Lung (tissue), 12 donors: ENCODE results near the gene CFLAR. TPM values are rescaled to one million over a fixed set of nuclear protein-coding genes. Genes with fewer than 3 reads are reported as not detected.

Experiments used
- ATAC-seq: fragments of 200-7000 bp; cut with Tn5 transposase; one replicate; pipeline ENCODE4 v1.9.1; 2020; ENCODE audit warnings: moderate number of reproducible peaks; ENCODE audit not compliant: insufficient read depth, low FRiP score
- DNase-seq, 3 donors: peaks; one replicate each; pipeline ENCODE4 v3.0.0-alpha.2; 2013 to 2017
- H3K27ac ChIP-seq, 2 donors: one replicate each; pipeline ENCODE4 v1.5.1; 2013; ENCODE audit warnings: mild to moderate bottlenecking in 2 of 2, moderate library complexity in 2 of 2, control low read depth in 1 of 2, inconsistent platforms in 1 of 2, low read depth in 1 of 2, low read length in 1 of 2
- H3K27me3 ChIP-seq, 3 donors: one replicate each; pipeline ENCODE4 v1.5.1; 2013; ENCODE audit warnings: low read length in 2 of 3; ENCODE audit not compliant: control insufficient read depth in 3 of 3, insufficient read depth in 3 of 3
- H3K36me3 ChIP-seq, 4 donors: one replicate each; pipeline ENCODE4 v1.5.1; 2013; ENCODE audit warnings: low read length in 4 of 4, mild to moderate bottlenecking in 1 of 4, moderate library complexity in 1 of 4; ENCODE audit not compliant: control insufficient read depth in 4 of 4, insufficient read depth in 4 of 4
- H3K4me1 ChIP-seq, 5 donors: one replicate each; pipeline ENCODE4 v1.5.1; 2013; ENCODE audit warnings: low read length in 5 of 5, mild to moderate bottlenecking in 2 of 5, moderate library complexity in 1 of 5; ENCODE audit not compliant: control insufficient read depth in 5 of 5, insufficient read depth in 5 of 5
- H3K4me3 ChIP-seq: one replicate; pipeline ENCODE4 v1.5.1; 2013; ENCODE audit warnings: mild to moderate bottlenecking, control low read depth, moderate library complexity
- H3K9ac ChIP-seq, 2 donors: one replicate each; pipeline ENCODE4 v1.5.1; 2013; ENCODE audit warnings: low read length in 2 of 2, control low read depth in 1 of 2; ENCODE audit not compliant: insufficient read depth in 1 of 2
- H3K9me3 ChIP-seq, 4 donors: one replicate each; pipeline ENCODE4 v1.5.1; 2013; ENCODE audit warnings: low read length in 3 of 4, mild to moderate bottlenecking in 1 of 4, moderate library complexity in 1 of 4; ENCODE audit not compliant: control insufficient read depth in 4 of 4, insufficient read depth in 3 of 4
- CTCF ChIP-seq: IDR thresholded peaks from 2 replicates; pipeline ENCODE4 v1.5.1; 2012; ENCODE audit warnings: mild to moderate bottlenecking; ENCODE audit errors: control extremely low read depth, extremely low read depth
- WGBS, 2 donors: extraction: QIAGEN DNeasy Blood & Tissue Kit; methylation state at CpG; one replicate each; pipeline ENCODE4 v1.1.7; 2013; 5-methylcytosine and 5-hydroxymethylcytosine counted together
- polyA plus RNA-seq, 2 donors: library from polyadenylated mRNA; stranded (reverse); fragments of 200-250 nt; gene quantifications; one replicate each; pipeline ENCODE4 v1.2.1, GENCODE V29; 2013
- total RNA-seq, 2 donors: library from RNA; depleted of rRNA in 1 of 2; stranded (reverse); fragments of >200 nt in 1 of 2; gene quantifications; one replicate each; pipeline ENCODE4 v1.2.1, GENCODE V29; 2014 to 2021
- donor health status: control.
- donor health status: control.
- donor health status: Bipolar disorder and iron deficiency.
- donor health status: healthy.
- donor health status: DM: yes; HTN: yes; CAD: no.

Gene CFLAR
- total and polyA plus RNA-seq, 4 donors = 101 to 345 (median 238) TPM

DNA sequence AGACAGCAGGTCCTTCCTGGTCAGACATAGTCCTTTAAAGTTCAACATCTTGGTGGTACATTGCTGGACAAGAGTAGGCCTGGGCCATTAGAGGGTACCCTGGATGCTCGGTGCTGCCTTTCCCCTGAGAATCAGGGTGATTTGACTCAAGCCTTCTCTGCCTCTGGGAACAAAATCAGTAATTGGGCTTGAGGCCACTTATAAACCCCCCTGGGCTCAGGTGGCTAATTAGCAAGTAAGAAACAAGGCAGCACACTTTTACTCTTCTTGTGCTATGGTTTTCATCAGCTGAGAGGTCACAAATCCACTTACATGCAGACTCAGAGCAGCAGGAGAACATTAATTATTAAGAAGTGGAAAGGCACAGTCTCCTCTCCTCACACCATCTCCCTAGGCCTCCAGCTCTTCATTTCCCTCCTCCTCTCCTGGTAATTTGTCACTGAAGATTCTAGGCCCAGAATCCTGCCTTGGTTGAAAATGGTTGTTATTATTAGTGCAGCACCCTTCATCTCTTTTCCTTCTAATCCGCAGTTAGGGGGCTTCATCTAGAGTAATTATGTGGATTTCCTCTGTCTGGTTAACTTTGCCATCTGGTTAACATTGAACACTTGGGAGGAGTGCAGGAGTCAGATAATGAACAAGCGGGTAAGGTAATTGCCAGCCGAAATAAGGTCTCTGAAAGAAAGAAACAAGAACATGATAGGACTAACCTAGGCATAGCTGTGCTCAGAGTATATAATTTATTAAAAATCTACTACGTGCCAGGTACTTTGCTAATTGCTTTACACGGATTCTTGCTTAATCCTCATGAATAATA lies 37.2 kb downstream of the CFLAR start:
- Histone ChIP-seq H3K4me3 (no peak overlapping the region), H3K9ac (no peak overlapping the region), H3K36me3 (peaks cover 13 to 45% (median 42%) of the 10 kb centered on the region in 4 donors), H3K27me3 (no peaks in the 10 kb centered on the region), H3K27ac (peak overlapping the region; percentile 40 to 63), H3K4me1 (peaks cover 0 to 41% (median 6%) of the 10 kb centered on the region in 5 donors), H3K9me3 (no peaks in the 10 kb centered on the region)
- no peak for DNase-seq
- ATAC-seq = no peak
- WGBS, 2 donors = 84 to 88% methylated on average over 6 of the region's 6 CpGs
- TF ChIP-seq CTCF = no peak

- Histone ChIP-seq H3K4me3 (no peak overlapping the region), H3K9ac (no peak overlapping the region), H3K27me3 (no peaks in the 10 kb centered on the region), H3K4me1 (peaks cover 0 to 26% (median 6%) of the 10 kb centered on the region in 5 donors), H3K27ac (peak overlapping the region; percentile 30 to 62), H3K36me3 (peaks cover 13 to 49% (median 40%) of the 10 kb centered on the region in 4 donors), H3K9me3 (no peaks in the 10 kb centered on the region)
- no peak for DNase-seq
- TF ChIP-seq CTCF = no peak
- no peak for ATAC-seq
- WGBS, 2 donors = 85 to 87% methylated on average over 9 of the region's 9 CpGs
Observed at GRCh38 chr2:201154615-201155399, 38.8 kb downstream of the CFLAR start.

GRCh38 chr2:201156036-201156435 lies 40.1 kb downstream of the CFLAR start:
- no peaks in the 10 kb centered on the region for H3K27me3 ChIP-seq
- no peak overlapping the region for H3K9ac ChIP-seq
- no peaks in the 10 kb centered on the region for H3K9me3 ChIP-seq
- peaks cover 17 to 53% (median 44%) of the 10 kb centered on the region in 4 donors for H3K36me3 ChIP-seq
- ATAC-seq (no peak), DNase-seq (no peak)
- 72 to 84% methylated on average over 6 of the region's 6 CpGs for WGBS, 2 donors
- peaks cover 0 to 18% (median 6%) of the 10 kb centered on the region in 5 donors for H3K4me1 ChIP-seq
- H3K4me3 ChIP-seq = no peak overlapping the region
- no peak for TF ChIP-seq CTCF
- H3K27ac ChIP-seq = no peak overlapping the region
